Tibial nerve (tissue), 4 donors: ENCODE data around the gene HSF4. TPM values are rescaled to one million over a fixed set of nuclear protein-coding genes. Genes with fewer than 3 reads are reported as not detected.
"Not testable (repeated sequence)": the region's sequence is repeated elsewhere in the genome, so short reads cannot be mapped to it uniquely, and the experiment has no call there.

Experiments used
- DNase-seq, 2 donors: peaks; one replicate each; pipeline ENCODE4 v3.0.0-alpha.2; 2019; ENCODE audit warnings: low spot score in 2 of 2
- H3K27ac ChIP-seq, 4 donors: fragments of 200-600 bp; sonication (generic) in 3 of 4; one replicate each; pipeline ENCODE4 v1.5.1; 2017 to 2019; ENCODE audit warnings: mild to moderate bottlenecking in 1 of 4
- H3K27me3 ChIP-seq, 2 donors: fragments of 200-600 bp; sonication (generic) in 1 of 2; one replicate each; pipeline versions ENCODE4 v1.5.1 to v1.6.0; 2017 to 2019
- H3K36me3 ChIP-seq, 3 donors: fragments of 200-600 bp; sonication (generic); one replicate each; pipeline ENCODE4 v1.5.1; 2018 to 2019
- H3K4me1 ChIP-seq, 4 donors: fragments of 200-600 bp; sonication (generic) in 3 of 4; one replicate each; pipeline ENCODE4 v1.5.1; 2017 to 2019
- H3K4me3 ChIP-seq, 4 donors: fragments of 200-600 bp; sonication (generic) in 3 of 4; one replicate each; pipeline ENCODE4 v1.5.1; 2017 to 2019; ENCODE audit warnings: mild to moderate bottlenecking in 1 of 4, moderate library complexity in 1 of 4
- H3K9me3 ChIP-seq, 4 donors: fragments of 200-600 bp; sonication (generic) in 3 of 4; one replicate each; pipeline ENCODE4 v1.5.1; 2017 to 2019
- CTCF ChIP-seq, 5 experiments: fragments of 200-600 bp in 3 of 5; fragments of 450-650 bp in 2 of 5; sonication (generic) in 3 of 5; IDR thresholded peaks; one replicate each; pipeline ENCODE4 v1.5.1; 2016 to 2019; ENCODE audit warnings: antibody characterized with exemption in 5 of 5, mild to moderate bottlenecking in 3 of 5, moderate library complexity in 2 of 5
- EP300 ChIP-seq, 2 donors: sonication (generic); formaldehyde crosslinking; IDR thresholded peaks; one replicate each; pipeline ENCODE4 v1.6.1; 2017; ENCODE audit warnings: antibody characterized with exemption in 2 of 2, mild to moderate bottlenecking in 1 of 2
- POLR2A ChIP-seq, 2 donors: fragments of 450-650 bp; IDR thresholded peaks; one replicate each; pipeline ENCODE4 v1.6.1; 2017; ENCODE audit warnings: antibody characterized with exemption in 2 of 2, mild to moderate bottlenecking in 2 of 2, moderate library complexity in 2 of 2
- WGBS, 2 donors: methylation state at CpG; one replicate each; pipeline ENCODE4 v1.1.5; 2018; 5-methylcytosine and 5-hydroxymethylcytosine counted together
- total RNA-seq, 4 donors: library from RNA; depleted of rRNA; stranded (reverse); fragments of >200 nt; gene quantifications; one replicate each; pipeline ENCODE4 v1.1.0, GENCODE V29; 2016

HSF4 gene
- total RNA-seq, 4 donors from 2014 or later: 103 to 167 (median 153) TPM

- H3K27ac ChIP-seq: no peak overlapping the region
- H3K4me1 ChIP-seq: peaks cover 0 to 36% (median 3%) of the 10 kb centered on the region in 4 donors
- no peak for DNase-seq
- no peak for TF ChIP-seq CTCF (IDR thresholded peaks at IDR 0.05)
- no peak for TF ChIP-seq POLR2A (IDR thresholded peaks at IDR 0.05)
- TF ChIP-seq EP300 (IDR thresholded peaks at IDR 0.05): no peak
- no peaks in the 10 kb centered on the region for H3K9me3 ChIP-seq
- no peaks in the 10 kb centered on the region for H3K27me3 ChIP-seq
- no peak overlapping the region for H3K4me3 ChIP-seq
- 96% methylated on average over 9 of the region's 9 CpGs for WGBS, 2 donors
- peaks cover 0 to 39% (median 9%) of the 10 kb centered on the region in 3 donors for H3K36me3 ChIP-seq
These were observed 46.8 kb upstream of the HSF4 start for GRCh38 chr16:67117716-67118115.

GRCh38 chr16:67120025-67120424 is 44.5 kb upstream of the HSF4 start:
- Histone ChIP-seq H3K9me3 (no peaks in the 10 kb centered on the region), H3K4me1 (peaks cover 0 to 20% (median 3%) of the 10 kb centered on the region in 4 donors), H3K27ac (no peak overlapping the region), H3K27me3 (no peaks in the 10 kb centered on the region), H3K36me3 (peaks cover 0 to 51% (median 9%) of the 10 kb centered on the region in 3 donors), H3K4me3 (no peak overlapping the region)
- TF ChIP-seq POLR2A (IDR thresholded peaks at IDR 0.05) (no peak), CTCF (IDR thresholded peaks at IDR 0.05) (no peak), EP300 (IDR thresholded peaks at IDR 0.05) (no peak)
- no peak for DNase-seq
- 83 to 89% methylated on average over 5 of the region's 5 CpGs for WGBS, 2 donors

GRCh38 chr16:67122799-67123198 is 41.7 kb upstream of the HSF4 start:
- not testable (repeated sequence) for H3K4me3 ChIP-seq, DNase-seq, H3K4me1 ChIP-seq, H3K27me3 ChIP-seq, H3K9me3 ChIP-seq, H3K27ac ChIP-seq
- 94 to 95% methylated on average over 5 of the region's 5 CpGs for WGBS, 2 donors
- H3K36me3 ChIP-seq: peaks cover 0 to 68% (median 9%) of the 10 kb centered on the region in 3 donors

- DNase-seq: no peak
- H3K9me3 ChIP-seq: no peaks in the 10 kb centered on the region
- H3K27ac ChIP-seq: no peak overlapping the region
- no peaks in the 10 kb centered on the region for H3K27me3 ChIP-seq
- no peaks in the 10 kb centered on the region for H3K4me1 ChIP-seq
- TF ChIP-seq CTCF (IDR thresholded peaks at IDR 0.05): no peak
- no peak for TF ChIP-seq EP300 (IDR thresholded peaks at IDR 0.05)
- no peak for TF ChIP-seq POLR2A (IDR thresholded peaks at IDR 0.05)
- H3K36me3 ChIP-seq: peaks cover 0 to 91% (median 6%) of the 10 kb centered on the region in 3 donors
- no peak overlapping the region for H3K4me3 ChIP-seq
These were observed 36.1 kb upstream of the HSF4 start for GRCh38 chr16:67128417-67128816.

- H3K27ac ChIP-seq: no peak overlapping the region
- no peaks in the 10 kb centered on the region for H3K4me1 ChIP-seq
- H3K27me3 ChIP-seq: no peaks in the 10 kb centered on the region
- TF ChIP-seq EP300 (IDR thresholded peaks at IDR 0.05) (no peak), POLR2A (IDR thresholded peaks at IDR 0.05) (no peak), CTCF (IDR thresholded peaks at IDR 0.05) (no peak)
- no peak for DNase-seq
- no peaks in the 10 kb centered on the region for H3K9me3 ChIP-seq
- WGBS, 2 donors: 92 to 93% methylated on average over 3 of the region's 3 CpGs
- peaks cover 0 to 93% (median 6%) of the 10 kb centered on the region in 3 donors for H3K36me3 ChIP-seq
- no peak overlapping the region for H3K4me3 ChIP-seq
These were observed 35.7 kb upstream of the HSF4 start for GRCh38 chr16:67128887-67129286.

GRCh38 chr16:67129422-67129821 is 35.1 kb upstream of the HSF4 start:
- H3K36me3 ChIP-seq: peaks cover 0 to 93% (median 7%) of the 10 kb centered on the region in 3 donors
- WGBS, 2 donors: 92 to 95% methylated on average over 3 of the region's 3 CpGs
- TF ChIP-seq POLR2A (IDR thresholded peaks at IDR 0.05) (no peak), EP300 (IDR thresholded peaks at IDR 0.05) (no peak), CTCF (IDR thresholded peaks at IDR 0.05) (no peak)
- no peak overlapping the region for H3K4me3 ChIP-seq
- no peaks in the 10 kb centered on the region for H3K9me3 ChIP-seq
- no peaks in the 10 kb centered on the region for H3K4me1 ChIP-seq
- DNase-seq: no peak
- H3K27me3 ChIP-seq: no peaks in the 10 kb centered on the region
- no peak overlapping the region for H3K27ac ChIP-seq
